Left lobe of liver (tissue), 2 donors: ENCODE data around the gene MEIS1. TPM values are rescaled to one million over a fixed set of nuclear protein-coding genes. Genes with fewer than 3 reads are reported as not detected.

ENCODE experiments used
- ATAC-seq: fragments of 200-7000 bp; cut with Tn5 transposase; one replicate; pipeline ENCODE4 v1.9.1; 2020; ENCODE audit warnings: mild to moderate bottlenecking, moderate library complexity
- DNase-seq: peaks from one replicate; pipeline ENCODE4 v3.0.0-alpha.2; 2020; ENCODE audit warnings: low spot score
- total RNA-seq: library from RNA; stranded (reverse); gene quantifications from one replicate; pipeline ENCODE4 v1.2.1, GENCODE V29; 2021
- donor health status: DM: no; HTN: no; CAD: no; lungs with moderate emphysema.
- donor health status: DM: no; HTN: yes; CAD: no.

MEIS1 gene
- total RNA-seq, 1 donor from 2014 or later: 5.9 TPM

DNA sequence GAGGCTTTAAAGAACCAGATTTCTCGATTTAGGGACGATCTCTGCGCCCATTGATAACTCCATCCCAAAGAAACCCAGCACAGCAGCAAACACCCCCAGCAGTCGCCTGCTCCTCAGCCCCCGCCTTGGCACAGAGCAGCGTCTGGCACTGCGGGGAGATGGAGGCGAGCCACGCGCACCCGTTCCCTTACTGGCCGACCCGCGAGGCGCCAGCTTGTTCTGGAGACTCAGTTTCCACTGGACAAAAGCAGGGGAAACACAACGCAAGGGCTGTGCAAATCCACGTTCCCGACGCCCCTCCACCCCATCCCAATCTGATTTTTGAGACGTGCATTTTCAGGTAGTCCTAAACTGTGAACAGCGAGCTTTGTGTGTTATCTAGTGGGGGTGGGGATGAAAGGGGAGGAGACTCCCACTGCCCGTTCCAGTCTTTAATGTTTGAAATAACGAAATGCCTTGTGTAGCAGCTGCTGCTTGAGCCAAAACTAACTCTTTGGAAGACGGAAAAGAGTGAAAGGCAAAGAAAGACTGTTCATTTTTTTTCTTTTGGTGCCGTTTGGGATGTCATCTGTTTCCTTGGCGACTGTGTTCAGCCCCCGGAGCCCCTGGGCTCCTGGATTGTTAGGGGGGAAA lies 143.2 kb downstream of the MEIS1 start:
- no peak for ATAC-seq

GRCh38 chr2:66578687-66579106 lies 143.8 kb downstream of the MEIS1 start:
- ATAC-seq: no peak
- no peak for DNase-seq

More for the DNA sequence above, 143.2 kb downstream of the MEIS1 start:
- no peak for DNase-seq

- no peak for DNase-seq
Observed at GRCh38 chr2:66579186-66580126, 144.5 kb downstream of the MEIS1 start.

GRCh38 chr2:66580166-66581049 lies 145.5 kb downstream of the MEIS1 start:
- DNase-seq (no peak), ATAC-seq (no peak)

More at GRCh38 chr2:66579186-66580126, 144.5 kb downstream of the MEIS1 start:
- ATAC-seq: no peak

GRCh38 chr2:66581339-66582103 lies 146.6 kb downstream of the MEIS1 start:
- no peak for ATAC-seq

GRCh38 chr2:66582104-66582986 lies 147.4 kb downstream of the MEIS1 start:
- ATAC-seq (no peak), DNase-seq (no peak)

More at GRCh38 chr2:66581339-66582103, 146.6 kb downstream of the MEIS1 start:
- DNase-seq: no peak

DNA sequence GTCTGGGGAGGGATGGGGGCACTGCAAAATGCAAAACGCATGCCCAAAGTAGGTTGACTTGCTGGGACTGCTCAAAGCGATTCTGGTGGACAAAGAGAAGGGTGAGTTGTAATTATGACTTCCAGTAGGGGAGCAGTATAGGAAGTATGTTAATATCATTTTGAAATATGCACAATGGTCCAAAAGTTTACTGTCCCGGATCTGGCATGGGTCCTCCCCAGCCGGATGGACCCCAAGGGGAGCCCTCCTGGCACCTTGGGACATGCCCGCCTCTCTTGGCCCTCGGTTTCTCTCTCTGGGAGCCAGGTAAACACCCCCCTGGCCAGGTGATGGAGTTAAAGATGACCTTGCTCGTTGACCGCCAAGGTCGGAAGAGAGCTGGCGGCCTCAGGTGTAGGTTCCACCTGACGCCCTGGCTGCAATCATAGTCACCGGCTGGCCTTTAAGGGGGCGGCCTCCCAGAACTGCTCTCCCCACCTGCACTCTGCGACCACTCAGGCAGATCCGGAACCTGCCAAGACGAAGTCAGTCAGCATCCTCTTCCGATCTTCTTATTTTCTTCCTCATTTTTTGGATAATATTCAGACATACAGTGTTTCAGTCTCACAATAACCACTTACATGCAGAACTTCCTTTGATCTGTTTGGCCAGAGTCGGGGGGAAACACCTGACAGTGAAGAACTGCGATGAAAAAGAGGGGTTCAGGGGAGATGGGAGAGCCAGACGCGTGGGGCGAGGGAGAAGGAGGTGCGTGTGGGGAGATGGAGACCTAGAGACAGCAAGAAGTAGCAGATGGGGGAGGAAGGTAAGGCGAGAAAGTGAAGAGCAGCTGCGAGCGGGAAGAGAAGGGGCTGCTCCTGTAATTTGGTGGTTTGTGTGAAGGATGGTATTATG lies 148.3 kb downstream of the MEIS1 start:
- DNase-seq: no peak
- ATAC-seq: no peak

- DNase-seq (no peak), ATAC-seq (no peak)
Observed at GRCh38 chr2:66583881-66584280, 149.0 kb downstream of the MEIS1 start.

DNA sequence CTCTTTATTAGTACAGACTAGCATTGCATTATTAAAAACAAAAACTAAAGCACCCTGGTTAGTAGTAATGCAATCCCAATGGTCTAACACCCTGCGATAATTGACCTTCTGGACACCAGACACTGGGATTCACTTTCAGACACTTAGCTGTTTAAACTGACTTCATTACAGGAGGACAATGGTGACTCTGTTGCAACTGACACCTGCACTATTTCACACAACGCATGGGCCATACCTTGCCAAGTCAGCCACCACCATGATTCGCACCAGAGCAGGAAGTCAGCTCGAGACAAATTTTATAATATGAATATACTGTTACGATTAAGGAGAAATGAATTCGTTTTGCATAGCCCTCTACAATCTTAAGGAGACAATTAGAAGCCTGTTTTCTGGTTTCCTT lies 150.7 kb downstream of the MEIS1 start:
- ATAC-seq (no peak), DNase-seq (no peak)

DNA sequence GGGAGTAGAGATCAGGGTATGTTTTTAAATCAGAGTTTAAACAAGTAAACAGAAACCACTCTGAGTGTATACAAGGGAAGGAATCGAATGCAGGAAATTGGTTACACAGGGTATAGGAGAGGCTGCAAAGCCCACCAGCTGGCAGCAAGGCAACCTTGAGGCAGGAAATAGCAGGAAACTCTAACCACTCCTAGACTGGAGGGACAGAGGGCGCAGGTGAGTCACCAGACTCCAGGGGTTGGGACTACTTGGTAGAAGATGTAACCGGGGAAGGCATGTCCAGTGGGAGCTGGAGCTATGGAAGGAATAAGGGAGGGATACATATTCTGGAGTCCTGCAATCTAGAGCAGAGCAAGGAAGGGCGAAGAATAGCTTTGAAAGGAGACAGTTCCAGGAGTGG lies 152.3 kb downstream of the MEIS1 start:
- ATAC-seq (peak; percentile 79), DNase-seq (no peak)

DNA sequence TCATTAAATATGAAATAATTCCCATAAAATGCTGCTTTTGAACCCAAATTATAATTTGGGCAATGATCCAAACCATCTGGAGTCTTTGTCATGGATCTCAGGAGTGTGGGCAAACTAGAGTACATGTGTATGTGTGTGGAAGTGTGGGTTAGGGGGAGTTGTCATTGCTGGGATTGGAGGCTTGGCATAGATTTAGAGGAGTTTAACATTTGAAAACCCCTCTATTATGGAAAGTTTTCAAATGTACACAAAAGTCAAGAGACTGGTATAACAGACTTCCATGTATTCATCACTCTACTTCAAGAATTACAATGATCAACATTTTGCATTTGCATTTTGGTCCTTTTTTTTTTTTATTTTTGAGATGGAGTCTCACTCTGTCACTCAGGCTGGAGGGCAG lies 159.1 kb downstream of the MEIS1 start:
- ATAC-seq (no peak), DNase-seq (no peak)

- no peak for ATAC-seq
- DNase-seq: no peak
Observed at GRCh38 chr2:66595556-66595955, 160.6 kb downstream of the MEIS1 start.

DNA sequence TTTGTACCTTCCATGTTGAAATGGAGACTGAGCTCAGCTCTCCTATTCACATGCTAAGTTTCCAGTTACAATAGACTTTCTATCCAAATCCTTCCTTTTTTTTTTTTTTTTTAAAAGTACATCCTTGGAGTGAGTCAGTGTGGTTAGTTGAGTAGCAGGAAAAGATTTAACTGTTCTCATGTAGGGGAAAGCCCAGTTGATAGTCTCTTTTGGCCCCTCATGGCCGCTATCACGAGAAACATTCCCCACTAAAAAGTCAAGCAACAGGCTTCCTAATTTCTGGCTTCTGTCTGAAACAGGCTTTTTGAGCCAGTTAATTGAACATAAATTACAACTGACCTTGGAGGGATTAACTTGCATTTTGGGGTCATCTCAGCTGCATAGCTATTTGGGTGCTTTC lies 161.3 kb downstream of the MEIS1 start:
- DNase-seq: no peak

GRCh38 chr2:66601624-66602023 lies 166.7 kb downstream of the MEIS1 start:
- ATAC-seq: no peak

More for the DNA sequence above, 161.3 kb downstream of the MEIS1 start:
- ATAC-seq: no peak

DNA sequence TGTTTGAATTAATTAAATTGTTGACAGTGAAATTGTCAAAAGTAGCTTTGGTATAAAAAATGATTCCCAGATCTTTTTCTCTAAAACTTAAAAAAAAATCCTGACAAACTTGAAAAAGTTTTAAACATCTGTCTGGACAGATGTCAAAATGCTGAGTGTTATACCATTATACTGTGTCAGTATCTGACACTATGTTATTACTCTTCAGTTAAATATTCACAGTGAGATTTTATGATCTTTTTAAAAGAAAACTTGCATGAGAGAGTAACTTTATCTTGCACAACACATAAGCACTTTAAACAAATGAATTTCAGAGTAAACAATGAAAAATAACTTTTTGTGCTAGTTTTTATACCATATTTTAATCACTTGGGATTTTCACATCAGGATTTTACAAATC lies 167.4 kb downstream of the MEIS1 start:
- no peak for ATAC-seq
- no peak for DNase-seq

More at GRCh38 chr2:66601624-66602023, 166.7 kb downstream of the MEIS1 start:
- DNase-seq: no peak

DNA sequence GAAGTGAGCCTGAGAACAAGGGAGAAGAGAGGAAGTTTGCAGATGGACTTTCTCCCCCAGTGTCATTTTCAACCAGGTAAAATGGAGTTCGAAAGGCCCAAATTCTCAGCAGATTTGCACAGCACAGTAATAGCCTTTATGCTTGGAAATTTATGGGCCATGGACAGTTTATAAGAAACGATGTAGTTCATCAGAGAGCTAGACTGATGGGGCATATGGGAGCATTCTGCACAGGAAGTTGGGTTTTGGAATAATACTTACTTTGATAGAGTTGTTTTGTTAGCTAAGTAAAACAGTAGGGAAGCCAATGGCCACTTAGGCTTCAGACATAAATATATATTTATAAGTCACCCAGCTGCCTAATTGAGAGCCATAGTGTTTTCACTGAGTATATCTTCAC lies 169.4 kb downstream of the MEIS1 start:
- ATAC-seq (no peak), DNase-seq (no peak)

- no peak for DNase-seq
- ATAC-seq: no peak
Observed at GRCh38 chr2:66604976-66605375, 170.1 kb downstream of the MEIS1 start.

DNA sequence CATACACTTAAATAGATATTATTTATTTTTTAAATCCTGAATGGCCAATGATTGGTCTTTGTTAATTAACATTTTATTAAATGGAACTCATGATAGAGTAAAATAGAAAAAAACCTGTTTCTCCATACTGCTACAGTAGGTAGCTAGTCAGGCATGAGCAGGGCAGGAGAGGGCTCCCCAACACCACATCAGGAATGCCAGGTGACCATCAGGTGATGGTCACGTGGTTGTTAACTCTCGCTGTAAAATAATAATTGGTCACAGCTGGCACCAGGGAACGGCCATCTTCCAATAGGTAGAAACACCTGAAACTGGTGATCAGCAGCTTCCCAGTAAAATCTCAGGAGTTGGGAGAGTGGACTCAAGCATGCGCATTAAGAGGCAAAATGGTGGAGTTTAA lies 172.2 kb downstream of the MEIS1 start:
- ATAC-seq: no peak
- no peak for DNase-seq
